ENCODE measurements around the gene CNBP. TPM values are rescaled to one million over a fixed set of nuclear protein-coding genes. Genes with fewer than 3 reads are reported as not detected.
"Not testable (repeated sequence)": the region's sequence is repeated elsewhere in the genome, so short reads cannot be mapped to it uniquely, and the experiment has no call there.

The CNBP gene
- total and polyA plus RNA-seq, 9 of the 15 experiments (the other 6 are each of a cell fraction or from before 2014, with no cell fraction given): 284 to 717 (median 412) TPM

GRCh38 chr3:129144786-129145185 is 38.9 kb downstream of the CNBP start:
- no peak for DNase-seq (ENCODE audit: extremely low read depth in 1 of 4, low spot score in 3 of 4)
- intact Hi-C loops (cut with micrococcal nuclease) (no loop called here), in situ Hi-C loops (cut with MboI) (no loop called here)
- CTCF ChIA-PET (ENCODE audit: low intra/inter-chr PET ratio): no interaction called here
- Histone ChIP-seq H3K36me3 (ENCODE audit: control insufficient read depth, insufficient read depth, low read length) (peaks cover 30% of the 10 kb centered on the region; the same call in 1 of the 3 replicates), H3K79me2 (ENCODE audit: control insufficient read depth, insufficient read depth, low read length) (no peaks in the 10 kb centered on the region), H3K27ac (ENCODE audit: extremely low read depth, low read depth, low read length) (no peak overlapping the region), H4K20me1 (replicated peaks; ENCODE audit: control insufficient read depth, insufficient read depth, low read length) (no peaks in the 10 kb centered on the region), H3K4me1 (replicated peaks in 1 of 2; ENCODE audit: control insufficient read depth in 2 of 2, insufficient read depth in 2 of 2, low read length in 2 of 2) (no peaks in the 10 kb centered on the region), H3K9me3 (replicated peaks; ENCODE audit: control insufficient read depth, insufficient read depth, low read depth, low read length) (no peaks in the 10 kb centered on the region), H2AFZ (ENCODE audit: low read depth, low read length) (no peak overlapping the region), H3K4me3 (no peak overlapping the region), H3K9ac (ENCODE audit: insufficient read depth in 1 of 2, low read depth in 2 of 2, low read length in 2 of 2) (no peak overlapping the region), H3K4me2 (ENCODE audit: insufficient read depth, low read length) (no peak overlapping the region), H3K9me1 (ENCODE audit: control insufficient read depth, insufficient read depth, low read length) (no peaks in the 10 kb centered on the region), H3K27me3 (ENCODE audit: control insufficient read depth in 2 of 2, insufficient read depth in 2 of 2, low read length in 2 of 2) (no peaks in the 10 kb centered on the region)
- ATAC-seq: no peak
- no peak for FAIRE-seq
- BruUV-seq (replicated peaks): no TSS peak
- TF ChIP-seq XRCC5 (IDR thresholded peaks at IDR 0.05; ENCODE audit: low read depth, low read length) (no peak), ZNF324 (CRISPR knock-in tag; IDR thresholded peaks at IDR 0.05) (no peak), RBM25 (IDR thresholded peaks at IDR 0.05; ENCODE audit: low read depth, low read length, severe bottlenecking) (no peak), PTBP1 (IDR thresholded peaks at IDR 0.05; ENCODE audit: low read depth, low read length) (no peak), GTF3C2 (IDR thresholded peaks at IDR 0.05; ENCODE audit: borderline replicate concordance, extremely low read depth, insufficient read length) (no peak), ZNF282 (CRISPR knock-in tag; IDR thresholded peaks at IDR 0.05) (no peak), POLR3A (IDR thresholded peaks at IDR 0.05; ENCODE audit: borderline replicate concordance, extremely low read depth, insufficient read depth, insufficient read length) (no peak)
- TF ChIP-seq, protein P1, sequence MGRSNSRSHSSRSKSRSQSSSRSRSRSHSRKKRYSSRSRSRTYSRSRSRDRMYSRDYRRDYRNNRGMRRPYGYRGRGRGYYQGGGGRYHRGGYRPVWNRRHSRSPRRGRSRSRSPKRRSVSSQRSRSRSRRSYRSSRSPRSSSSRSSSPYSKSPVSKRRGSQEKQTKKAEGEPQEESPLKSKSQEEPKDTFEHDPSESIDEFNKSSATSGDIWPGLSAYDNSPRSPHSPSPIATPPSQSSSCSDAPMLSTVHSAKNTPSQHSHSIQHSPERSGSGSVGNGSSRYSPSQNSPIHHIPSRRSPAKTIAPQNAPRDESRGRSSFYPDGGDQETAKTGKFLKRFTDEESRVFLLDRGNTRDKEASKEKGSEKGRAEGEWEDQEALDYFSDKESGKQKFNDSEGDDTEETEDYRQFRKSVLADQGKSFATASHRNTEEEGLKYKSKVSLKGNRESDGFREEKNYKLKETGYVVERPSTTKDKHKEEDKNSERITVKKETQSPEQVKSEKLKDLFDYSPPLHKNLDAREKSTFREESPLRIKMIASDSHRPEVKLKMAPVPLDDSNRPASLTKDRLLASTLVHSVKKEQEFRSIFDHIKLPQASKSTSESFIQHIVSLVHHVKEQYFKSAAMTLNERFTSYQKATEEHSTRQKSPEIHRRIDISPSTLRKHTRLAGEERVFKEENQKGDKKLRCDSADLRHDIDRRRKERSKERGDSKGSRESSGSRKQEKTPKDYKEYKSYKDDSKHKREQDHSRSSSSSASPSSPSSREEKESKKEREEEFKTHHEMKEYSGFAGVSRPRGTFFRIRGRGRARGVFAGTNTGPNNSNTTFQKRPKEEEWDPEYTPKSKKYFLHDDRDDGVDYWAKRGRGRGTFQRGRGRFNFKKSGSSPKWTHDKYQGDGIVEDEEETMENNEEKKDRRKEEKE (IDR thresholded peaks at IDR 0.05; ENCODE audit: borderline replicate concordance in 1 of 2, control insufficient read depth in 1 of 2, low read depth in 2 of 2, low read length in 1 of 2): no peak
- POLR2A ChIA-PET: no interaction called here

GRCh38 chr3:129141011-129141410 is 42.7 kb downstream of the CNBP start:
- H3K27ac ChIP-seq (ENCODE audit: extremely low read depth, low read depth, low read length); DNase-seq (ENCODE audit: extremely low read depth in 1 of 4, low spot score in 3 of 4); H3K4me1 ChIP-seq (replicated peaks in 1 of 2; ENCODE audit: control insufficient read depth in 2 of 2, insufficient read depth in 2 of 2, low read length in 2 of 2); H3K27me3 ChIP-seq (ENCODE audit: control insufficient read depth in 2 of 2, insufficient read depth in 2 of 2, low read length in 2 of 2); H2AFZ ChIP-seq (ENCODE audit: low read depth, low read length); in situ Hi-C loops (cut with MboI); H3K4me2 ChIP-seq (ENCODE audit: insufficient read depth, low read length); ATAC-seq; H3K9me1 ChIP-seq (ENCODE audit: control insufficient read depth, insufficient read depth, low read length); FAIRE-seq; H3K4me3 ChIP-seq; H3K79me2 ChIP-seq (ENCODE audit: control insufficient read depth, insufficient read depth, low read length); BruUV-seq (replicated peaks); CTCF ChIA-PET (ENCODE audit: low intra/inter-chr PET ratio); intact Hi-C loops (cut with micrococcal nuclease); H3K9ac ChIP-seq (ENCODE audit: insufficient read depth in 1 of 2, low read depth in 2 of 2, low read length in 2 of 2); H3K9me3 ChIP-seq (replicated peaks; ENCODE audit: control insufficient read depth, insufficient read depth, low read depth, low read length); H4K20me1 ChIP-seq (replicated peaks; ENCODE audit: control insufficient read depth, insufficient read depth, low read length): not testable (repeated sequence)
- POLR2A ChIA-PET: interaction anchor here (0.6 kb wide), 1 partner anchor 9 kb away, joined by 3 read pairs; no protein-coding TSS in a partner anchor
- peaks cover 36% of the 10 kb centered on the region; the same call in 1 of the 3 replicates for H3K36me3 ChIP-seq (ENCODE audit: control insufficient read depth, insufficient read depth, low read length)
- 100% methylated on average over 3 of the region's 5 CpGs for WGBS (ENCODE audit: insufficient coverage, low coverage, missing lambda C conversion rate)

All from K562 (cell line).